IPS-NIHi7 (cell line): ENCODE data around the gene NBAS.
A peak's percentile ranks its signal among the peaks of the same experiment; 100 is the strongest.

Source experiments
- DNase-seq: peaks from one replicate; pipeline ENCODE4 v3.0.0; 2012; ENCODE audit warnings: mixed read lengths; ENCODE audit errors: extremely low spot score

NBAS gene

DNA sequence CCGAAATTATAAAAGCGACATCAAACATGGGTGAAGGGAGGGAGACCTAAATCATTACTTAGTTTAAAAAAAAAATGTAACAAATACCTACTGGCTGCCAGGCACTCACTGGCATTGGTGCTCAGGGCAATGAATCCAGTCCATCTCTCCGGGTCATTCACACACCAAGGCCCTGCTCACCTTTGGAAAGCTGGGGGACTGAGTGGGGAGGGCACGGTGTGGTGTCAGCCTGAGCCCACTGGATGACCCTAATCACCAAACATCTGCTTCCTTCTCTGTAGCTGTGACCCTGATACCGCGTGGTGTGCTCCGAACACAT, 30.2 kb upstream of the NBAS start:
- DNase-seq = no peak

DNA sequence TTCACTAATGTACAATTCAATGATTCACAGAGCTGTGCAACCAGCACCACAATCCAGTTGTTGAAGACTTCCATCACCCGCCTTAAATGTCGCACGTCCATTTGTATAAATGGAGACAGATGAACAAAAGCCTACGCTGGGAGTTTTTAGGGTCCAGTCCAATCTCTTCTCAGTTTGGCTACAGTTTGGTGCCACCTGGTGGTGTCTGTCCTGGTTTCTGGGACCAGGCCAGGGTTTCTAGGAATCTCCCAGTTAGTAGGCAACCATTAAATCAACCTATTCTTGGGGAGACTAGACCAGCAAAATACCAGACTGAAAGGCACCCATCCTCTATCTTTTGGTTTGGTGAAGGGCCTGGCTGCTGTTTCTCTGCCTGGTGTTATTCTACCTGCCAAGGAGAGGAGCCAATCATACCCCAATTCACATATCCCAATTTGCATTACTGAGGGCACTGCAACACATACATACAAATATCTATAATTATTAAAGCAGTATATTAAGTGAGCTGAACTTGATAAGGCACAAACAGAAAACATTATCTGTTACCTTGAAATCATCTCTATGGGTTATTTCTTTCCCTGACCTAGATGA, 27.3 kb upstream of the NBAS start:
- peak; percentile 63 for DNase-seq

DNA sequence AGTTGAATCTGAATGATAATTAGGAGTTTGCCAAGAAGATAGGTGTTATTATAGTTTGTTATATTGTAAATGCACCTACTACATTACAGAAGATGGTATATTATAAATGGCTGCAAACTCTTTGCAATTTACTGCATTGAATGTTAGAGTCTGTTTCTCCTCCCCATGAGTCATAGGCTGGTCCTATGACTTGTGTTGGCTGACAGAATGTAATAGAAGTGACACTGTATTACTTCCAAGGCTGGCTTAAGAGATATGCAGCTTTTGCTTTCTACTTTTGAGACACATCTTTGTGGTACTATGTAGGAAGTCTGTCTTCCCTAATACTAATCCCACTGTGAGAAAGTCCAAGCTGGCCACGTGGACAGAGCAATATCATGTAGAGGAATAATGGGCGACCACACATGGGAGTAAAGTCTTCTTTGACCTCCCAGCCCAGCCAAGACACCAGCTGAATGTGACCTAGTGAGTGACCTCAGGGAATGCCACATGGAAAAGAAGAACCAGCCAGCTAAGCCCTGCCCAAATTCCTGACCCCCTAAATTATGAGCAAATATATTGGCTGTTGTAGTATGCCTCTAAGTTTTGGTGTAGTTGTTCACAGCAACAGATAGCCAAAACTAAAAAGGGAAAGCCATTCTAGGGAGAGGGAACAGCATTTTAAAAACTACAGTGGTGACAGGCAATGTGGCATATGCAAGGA, 23.8 kb upstream of the NBAS start:
- DNase-seq = no peak

DNA sequence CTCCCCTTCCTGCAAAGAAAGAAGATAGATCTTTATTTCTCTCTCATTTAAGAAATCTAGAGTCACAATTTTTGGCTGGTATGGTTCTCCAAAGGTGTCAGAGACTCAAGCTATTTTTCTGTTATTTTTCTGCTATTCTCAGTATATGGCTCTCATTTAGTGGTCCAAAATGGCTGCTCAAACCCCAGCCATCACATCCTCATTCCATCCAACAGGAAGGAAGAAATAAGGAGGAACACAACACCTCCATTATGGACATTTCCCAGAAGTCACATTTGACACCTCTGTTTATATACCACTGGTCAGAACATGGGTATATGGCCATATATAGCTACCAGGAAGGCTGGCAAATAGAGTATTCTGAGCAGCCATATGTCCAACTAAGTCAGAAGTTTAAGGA, 23.2 kb upstream of the NBAS start:
- DNase-seq = no peak

DNA sequence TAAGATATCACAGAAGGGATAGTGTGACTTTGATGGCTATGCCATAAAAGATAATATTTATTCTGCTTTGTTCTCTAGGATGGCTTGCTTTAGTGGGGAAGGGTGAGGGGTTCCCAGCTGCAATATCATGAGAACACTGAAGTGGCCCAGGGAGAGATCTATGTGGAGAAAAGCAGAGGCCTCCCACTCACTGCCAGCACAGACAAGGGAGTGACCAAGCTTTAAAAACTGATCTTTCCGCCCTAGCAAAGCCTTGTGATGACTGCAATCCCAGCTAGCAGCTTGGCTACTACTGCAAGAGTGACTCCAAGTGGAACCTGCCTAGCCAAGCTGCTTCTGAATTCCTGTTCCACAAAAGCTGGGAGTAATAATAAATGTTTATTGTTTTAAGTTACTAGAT, 22.7 kb upstream of the NBAS start:
- no peak for DNase-seq

DNA sequence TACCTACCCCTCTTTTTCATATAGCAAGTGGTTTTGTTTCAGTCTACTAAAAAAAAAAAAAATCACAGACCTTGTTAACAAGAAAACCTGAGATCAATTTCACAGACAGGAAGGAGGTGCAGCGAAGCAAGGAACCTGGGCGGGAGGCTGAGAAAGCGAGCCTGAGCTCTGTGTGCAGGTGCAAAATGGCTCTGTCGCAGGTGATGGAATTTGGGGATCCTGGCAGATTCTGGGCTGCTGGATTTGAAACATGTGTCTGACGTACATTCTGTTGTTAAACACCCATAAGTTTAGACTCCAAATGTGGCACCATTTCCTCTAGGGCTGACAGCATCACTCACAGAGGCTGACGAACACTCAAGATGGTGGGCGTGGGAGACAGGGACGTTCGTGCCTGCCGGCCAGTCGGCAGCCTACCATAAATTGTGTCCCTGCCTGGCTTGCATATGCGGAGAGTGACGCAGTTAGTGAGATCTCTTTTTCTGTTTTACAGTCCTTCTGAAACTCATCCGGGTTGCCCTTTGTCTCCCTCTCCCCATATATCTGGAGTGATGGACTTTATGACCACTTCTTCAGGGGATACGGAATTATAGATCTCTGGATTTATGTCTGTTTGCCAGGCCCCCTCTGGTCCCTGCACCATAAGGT, 21.7 kb upstream of the NBAS start:
- no peak for DNase-seq

DNA sequence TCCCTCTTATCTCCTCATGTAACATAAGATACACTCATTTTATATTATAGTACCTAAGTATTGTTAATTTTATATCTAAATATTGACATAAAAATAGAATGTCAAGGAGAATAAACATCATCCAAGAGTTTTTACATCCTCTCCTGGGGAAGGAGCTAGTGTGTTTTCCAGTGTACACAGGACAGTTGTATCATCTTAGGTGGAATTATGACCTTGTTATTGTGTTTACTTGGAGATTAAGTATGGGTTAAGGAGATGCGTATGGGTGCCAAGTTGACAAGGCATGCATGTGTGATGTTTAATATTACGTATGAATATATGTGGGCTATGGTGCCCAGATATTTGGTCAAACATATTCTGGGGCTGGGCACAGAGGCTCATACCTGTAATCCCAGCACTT, 19.3 kb upstream of the NBAS start:
- no peak for DNase-seq

DNA sequence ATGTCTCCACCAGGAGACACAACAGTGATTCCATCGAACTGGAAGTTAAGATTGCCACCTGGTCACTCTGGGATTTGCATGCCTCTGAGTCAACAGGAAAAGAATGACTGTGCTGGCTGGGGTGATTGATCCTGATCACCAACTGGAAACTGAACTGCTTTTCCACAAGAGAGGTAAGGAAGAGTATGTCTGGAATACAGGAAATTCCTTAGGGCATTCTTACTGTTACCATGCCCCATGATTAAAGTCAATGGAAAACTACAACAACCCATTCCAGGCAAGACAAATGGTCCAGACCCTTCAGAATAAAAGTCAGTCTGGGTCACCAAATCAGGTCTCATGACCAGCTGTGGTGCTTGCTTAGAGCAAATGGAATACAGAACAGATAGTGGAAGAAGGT, 18.5 kb upstream of the NBAS start:
- no peak for DNase-seq

DNA sequence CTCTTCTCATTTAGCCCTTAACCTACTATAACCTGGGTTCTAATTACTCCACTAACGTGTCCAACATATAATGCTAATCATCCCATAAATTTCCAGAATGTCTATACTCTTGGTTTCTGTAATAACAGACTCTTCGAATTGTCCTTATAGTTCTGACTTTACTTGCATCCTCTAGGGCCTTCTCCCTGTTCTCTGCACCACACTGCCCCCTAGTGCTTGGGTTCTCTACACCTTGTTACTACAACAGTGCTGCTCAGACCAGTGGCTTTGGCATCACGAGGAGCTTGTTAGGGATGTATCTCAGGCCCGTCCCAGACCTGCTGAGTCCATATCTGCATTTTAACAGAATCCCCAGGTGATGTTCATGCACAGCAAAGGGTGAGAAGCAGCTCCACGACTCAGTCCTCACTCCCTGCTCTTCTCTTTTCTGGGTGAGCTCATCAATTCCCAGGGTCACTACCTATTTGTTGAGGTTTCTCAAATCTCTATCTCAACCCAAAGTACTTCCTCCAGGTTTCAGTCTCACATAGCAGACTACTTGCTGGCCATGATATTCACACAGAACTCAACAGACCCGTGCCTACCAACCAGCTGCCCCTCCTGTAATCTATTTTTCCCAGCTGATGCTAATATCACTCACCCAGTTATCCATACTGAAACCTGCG, 16.1 kb upstream of the NBAS start:
- DNase-seq = peak; percentile 80

DNA sequence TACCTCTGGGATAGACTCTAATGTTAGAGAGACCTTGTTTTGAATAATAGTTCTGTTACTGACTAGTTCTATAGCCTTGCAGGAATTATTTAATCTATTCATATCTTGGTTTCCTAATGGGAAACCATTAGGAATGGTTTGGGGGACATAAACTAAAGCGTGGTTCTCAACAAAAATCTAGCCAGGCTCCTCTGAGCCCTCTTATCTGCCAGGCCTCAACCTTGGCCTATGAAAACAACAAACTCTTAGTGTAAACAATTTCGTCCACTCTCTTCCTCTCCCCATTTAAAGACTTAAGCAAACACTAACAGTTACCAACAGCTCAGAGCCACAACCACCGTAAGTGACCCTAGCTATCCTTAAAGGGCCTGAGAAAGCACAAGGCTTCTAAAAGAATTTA, 10.6 kb upstream of the NBAS start:
- no peak for DNase-seq

DNA sequence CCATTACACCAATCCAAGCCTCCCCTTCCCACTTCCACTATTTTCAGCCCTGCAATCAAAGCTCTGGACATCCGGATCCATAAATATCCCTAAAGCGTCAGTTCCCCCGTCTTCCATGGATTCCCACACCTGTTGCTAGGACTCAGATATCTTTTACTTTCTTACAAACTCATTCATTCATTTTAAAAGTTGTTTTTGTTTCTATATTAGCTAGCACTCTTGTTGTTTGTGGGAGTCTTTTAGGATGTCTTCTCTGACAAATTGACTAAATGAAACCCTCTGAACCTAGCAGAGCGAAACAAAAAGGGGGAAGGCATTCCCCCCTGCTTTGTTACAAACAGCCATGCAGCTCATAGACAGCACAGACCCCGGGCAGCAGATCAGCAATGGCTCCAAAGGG, 9.0 kb upstream of the NBAS start:
- DNase-seq = no peak

DNA sequence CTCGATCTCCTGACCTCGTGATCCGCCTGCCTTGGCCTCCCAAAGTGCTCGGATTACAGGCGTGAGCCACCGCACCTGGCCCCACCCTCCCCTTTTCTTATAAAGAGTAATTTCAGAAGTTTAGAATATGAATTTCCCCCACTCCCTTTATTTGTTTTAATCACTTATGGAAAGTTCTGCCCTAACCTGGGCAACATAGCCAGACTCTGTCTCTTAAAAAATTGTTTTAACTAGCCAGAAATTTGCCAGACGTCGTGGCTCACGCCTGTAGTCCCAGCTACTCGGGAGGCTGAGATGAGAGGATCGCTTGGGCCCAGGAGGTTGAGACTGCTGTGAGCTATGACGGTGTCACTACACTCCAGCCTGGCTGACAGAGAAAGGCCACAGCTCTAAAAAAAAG, 7.7 kb upstream of the NBAS start:
- no peak for DNase-seq

DNA sequence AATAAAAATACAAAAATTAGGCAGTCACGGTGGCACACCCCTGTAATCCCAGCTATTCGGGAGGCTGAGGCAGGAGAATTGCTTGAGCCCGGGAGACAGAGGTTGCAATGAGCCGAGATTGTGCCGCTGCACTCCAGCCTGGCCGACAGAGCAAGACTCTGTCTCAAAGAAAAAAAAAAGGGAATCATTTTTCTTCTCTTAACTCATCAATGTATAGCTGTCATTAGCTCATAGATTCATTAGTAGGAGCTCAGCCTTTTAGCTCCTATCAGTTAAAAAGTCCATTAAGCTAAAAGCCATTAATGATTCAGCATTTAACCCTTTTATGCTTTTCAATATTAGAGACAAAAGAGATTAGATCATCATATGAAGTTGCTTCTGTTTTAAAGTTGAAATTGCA, 5.8 kb upstream of the NBAS start:
- no peak for DNase-seq

DNA sequence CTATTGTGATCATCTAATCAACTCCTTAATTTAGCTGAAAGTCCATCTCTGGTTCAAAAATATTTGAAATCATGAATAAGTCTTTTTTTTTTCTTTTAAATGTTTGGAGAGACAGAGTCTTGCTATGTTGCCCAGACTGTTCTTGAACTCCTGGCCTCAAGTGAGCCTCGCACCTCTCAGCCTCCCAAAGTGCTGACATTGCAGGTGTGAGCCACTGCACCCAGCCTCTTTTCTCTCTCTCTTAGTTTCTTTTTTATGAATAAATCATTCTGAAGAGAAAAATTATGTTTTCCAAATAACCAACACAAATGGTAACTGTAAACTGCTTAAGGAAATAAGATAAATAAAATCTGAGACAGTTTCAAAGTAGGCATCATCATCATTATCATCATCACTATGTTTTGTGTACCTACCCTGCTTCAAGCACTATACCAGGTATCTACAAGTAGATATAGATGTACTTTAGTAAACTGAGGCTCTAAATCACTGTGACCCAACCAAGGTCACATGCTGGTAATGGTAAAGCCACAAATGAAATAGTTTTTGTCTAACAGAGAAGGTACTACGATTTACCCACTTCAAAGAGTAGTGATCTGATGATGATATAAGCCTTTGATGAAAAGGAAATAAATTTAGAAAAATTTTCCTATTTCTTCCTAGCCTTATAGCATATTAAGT, 5.0 kb upstream of the NBAS start:
- DNase-seq = no peak

DNA sequence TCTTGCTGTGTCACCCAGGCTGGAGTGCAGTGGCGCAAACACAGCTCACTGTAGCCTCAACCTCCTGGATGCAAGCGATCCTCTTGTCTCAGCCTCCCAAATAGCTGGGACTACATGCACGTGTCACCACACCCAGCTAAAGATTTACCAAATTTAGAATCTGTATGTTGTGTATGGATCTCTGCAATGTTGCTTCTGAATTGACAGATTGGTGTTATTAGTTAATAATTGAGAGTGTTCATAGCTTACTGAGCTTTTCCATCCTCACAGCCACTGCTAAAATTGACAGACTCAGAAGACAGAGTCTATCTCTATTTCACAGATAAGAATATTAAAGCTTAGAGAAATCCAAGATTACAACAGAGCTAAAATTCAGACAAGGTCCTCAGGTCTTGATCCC, 4.3 kb upstream of the NBAS start:
- DNase-seq = no peak

DNA sequence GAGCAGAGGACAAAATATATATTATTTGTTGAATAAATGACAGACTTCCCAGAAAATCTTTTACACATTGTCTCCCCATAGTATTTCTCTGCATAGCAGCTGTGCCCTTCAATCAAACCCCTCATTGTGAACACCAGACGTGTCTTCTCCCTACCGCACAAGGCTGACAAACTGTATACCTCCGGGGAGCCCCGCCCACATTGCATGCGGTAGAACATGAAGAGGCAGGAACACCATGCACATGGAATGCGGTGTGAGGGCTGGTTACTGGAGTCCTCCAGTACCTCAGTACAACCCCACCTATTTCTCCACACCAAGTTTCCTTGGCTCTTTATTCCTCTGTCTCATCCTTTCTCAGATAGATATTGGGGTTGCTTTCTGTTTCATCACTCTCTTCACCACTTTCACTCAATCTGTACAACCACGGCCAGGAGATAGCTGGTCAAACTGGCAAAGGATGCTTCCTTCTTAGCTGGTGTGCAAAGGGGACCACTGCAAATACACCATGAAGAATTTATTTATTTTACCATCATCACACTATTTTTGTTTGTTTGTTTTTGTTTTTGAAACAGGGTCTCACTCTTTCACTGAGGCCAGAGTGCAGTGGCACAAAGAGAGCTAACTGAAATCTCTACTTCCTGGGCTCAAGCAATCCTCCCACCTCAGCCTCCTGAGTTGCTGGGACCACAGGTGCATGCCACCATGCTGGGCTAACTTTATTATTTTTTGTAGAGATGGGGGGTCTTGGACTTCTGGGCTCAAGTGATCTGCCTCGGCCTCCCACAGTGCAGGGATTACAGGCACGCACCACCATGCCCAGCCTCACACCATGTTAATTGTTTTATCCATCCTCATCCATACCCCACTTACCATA, 2.3 kb upstream of the NBAS start:
- no peak for DNase-seq

DNA sequence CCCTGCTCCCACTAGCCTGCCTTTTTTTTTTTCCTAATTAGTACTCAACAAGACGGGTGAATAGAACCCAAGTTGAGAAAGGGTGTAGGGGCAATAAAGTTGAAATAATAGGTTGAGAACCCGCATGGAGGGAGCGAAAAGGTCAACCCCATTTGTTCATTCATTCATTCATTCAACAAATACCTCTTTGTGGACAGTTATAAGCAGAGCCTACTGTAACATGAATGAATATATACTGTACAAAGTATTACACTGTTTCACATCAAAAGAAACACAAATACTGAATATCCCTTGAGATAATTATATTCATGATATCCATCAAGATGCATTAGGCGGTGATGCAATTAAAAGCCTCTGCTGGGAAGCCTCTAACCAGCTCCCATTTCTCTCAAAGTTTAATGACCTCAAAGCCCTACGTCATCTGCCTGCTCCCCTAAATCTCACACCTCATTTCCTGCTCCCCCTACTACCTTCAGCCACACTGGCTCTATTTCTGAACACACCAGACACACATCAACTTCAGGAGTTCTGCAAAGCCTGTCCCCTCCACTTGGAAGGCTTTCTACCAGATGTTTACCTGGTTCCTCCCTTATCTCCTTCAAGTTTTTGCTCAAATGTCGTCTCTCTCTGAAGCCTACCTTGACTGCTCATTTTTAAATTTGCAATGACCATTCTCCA, 1.4 kb upstream of the NBAS start:
- DNase-seq = no peak

DNA sequence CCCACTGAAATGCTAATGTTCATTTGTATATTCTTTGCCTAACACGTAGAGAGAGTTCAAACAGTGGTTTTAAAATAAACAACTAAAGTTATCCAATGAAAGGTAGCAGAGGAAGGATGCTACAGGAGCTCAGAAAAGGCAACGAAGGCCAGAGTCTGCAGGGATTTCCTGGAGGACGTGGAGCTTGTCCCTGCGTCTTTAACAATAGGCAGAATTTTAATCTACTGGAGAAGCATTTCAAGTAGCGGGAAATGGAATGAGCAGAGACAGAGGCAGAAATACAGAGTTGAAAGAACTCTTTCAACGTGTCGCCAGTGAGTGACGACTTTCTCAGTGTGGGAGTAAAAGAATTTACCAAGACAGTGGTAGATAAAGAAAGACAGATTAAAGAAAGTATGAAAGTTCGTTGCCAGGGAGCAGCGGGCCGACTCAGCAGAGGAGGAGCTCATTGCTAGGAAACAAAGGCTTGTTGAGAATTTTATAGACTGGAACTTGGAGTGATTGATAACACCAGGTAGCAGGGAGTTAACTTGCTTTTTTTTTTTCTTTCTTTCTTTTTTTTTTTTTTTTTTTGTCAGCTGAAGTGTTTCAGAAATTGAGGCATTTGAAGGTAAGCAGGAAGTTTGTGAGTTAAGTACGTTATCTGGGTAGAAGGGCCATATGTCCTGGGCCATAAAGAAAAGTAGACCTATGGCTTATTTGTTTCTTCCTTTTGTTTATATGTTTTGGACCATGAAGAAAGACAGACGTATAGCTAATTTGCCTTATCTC, 625 bp upstream of the NBAS start:
- peak; percentile 15 for DNase-seq

DNA sequence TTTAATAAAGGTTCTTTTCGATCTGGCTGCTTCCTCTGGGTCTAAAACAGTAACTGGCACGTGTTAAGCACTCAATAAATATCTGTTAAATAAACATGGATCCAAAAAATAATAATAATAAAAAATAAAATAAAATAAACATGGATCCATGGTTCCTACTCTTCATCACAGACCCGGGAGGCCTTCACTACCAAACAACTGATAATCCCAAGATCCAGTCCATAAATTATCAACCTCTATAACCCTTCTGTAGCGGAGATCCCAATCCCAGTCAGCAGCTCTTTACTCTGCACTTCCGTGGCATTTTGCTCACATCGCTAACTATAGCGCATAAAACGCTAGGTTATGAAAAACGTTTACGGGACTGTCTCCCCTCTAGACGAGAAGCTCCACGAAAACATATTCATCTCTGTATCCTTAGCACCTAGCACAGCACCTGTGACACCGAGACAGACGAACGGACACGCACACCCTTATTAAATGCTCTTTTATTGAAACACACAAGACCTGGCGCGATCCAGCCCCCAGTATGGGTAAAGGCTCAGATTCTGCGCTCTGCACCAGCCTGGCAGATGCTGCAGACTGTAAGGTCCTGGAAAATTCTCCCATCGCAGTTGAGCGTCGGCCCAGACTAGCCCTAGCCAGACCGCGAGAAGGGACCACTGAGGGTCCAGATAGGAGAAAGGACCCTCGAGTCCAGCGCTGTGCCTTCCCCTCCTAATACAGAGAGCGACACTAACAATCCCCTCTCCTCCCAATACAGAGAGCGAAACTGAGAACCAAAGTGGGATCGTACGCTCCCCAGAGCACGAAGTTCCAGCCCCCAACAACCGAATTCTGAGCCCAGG, 770 bp downstream of the NBAS start:
- peak; percentile 38 for DNase-seq
